Fibroblast of lung (primary cell): ENCODE measurements around the gene CCHCR1. TPM values are rescaled to one million over a fixed set of nuclear protein-coding genes. Genes with fewer than 3 reads are reported as not detected.

Source experiments
- DNase-seq, 2 donors: peaks; one replicate each; pipeline versions ENCODE4 v3.0.0 to v3.0.0-alpha.2; 2010; ENCODE audit warnings: low read depth in 2 of 2
- H2AFZ ChIP-seq: 2 replicates; pipeline ENCODE4 v1.5.1; 2012; ENCODE audit warnings: low read length, control low read depth, inconsistent platforms
- H3K27ac ChIP-seq: 2 replicates; pipeline ENCODE4 v1.5.1; 2011; ENCODE audit warnings: low read length, control low read depth; ENCODE audit not compliant: insufficient read depth
- H3K27me3 ChIP-seq: 2 replicates; pipeline ENCODE4 v1.5.1; 2011; ENCODE audit warnings: mild to moderate bottlenecking, low read length; ENCODE audit not compliant: control insufficient read depth, insufficient read depth
- H3K36me3 ChIP-seq: 2 replicates; pipeline ENCODE4 v1.5.1; 2011; ENCODE audit warnings: low read length; ENCODE audit not compliant: control insufficient read depth, insufficient read depth
- H3K4me1 ChIP-seq: 2 replicates; pipeline ENCODE4 v1.5.1; 2011; ENCODE audit warnings: low read length; ENCODE audit not compliant: control insufficient read depth, insufficient read depth; ENCODE audit errors: extremely low read depth
- H3K4me2 ChIP-seq: 2 replicates; pipeline ENCODE4 v1.5.1; 2011; ENCODE audit warnings: low read length, control low read depth; ENCODE audit not compliant: insufficient read depth; ENCODE audit errors: extremely low read depth
- H3K4me3 ChIP-seq, 4 experiments: fragments of 200-600 bp in 1 of 4; sonication (generic) in 1 of 4; replicated peaks in 1 of 4; 2 replicates each; pipeline ENCODE4 v1.5.1; 2011 to 2016; ENCODE audit warnings: low read length in 4 of 4, low read depth in 3 of 4, mild to moderate bottlenecking in 3 of 4, control low read depth in 2 of 4, inconsistent platforms in 1 of 4, mixed read lengths in 1 of 4; ENCODE audit not compliant: insufficient read depth in 1 of 4; ENCODE audit errors: control extremely low read depth in 1 of 4
- H3K79me2 ChIP-seq: 2 replicates; pipeline ENCODE4 v1.5.1; 2012; ENCODE audit warnings: mild to moderate bottlenecking, low read length, inconsistent platforms; ENCODE audit not compliant: control insufficient read depth, insufficient read depth
- H3K9ac ChIP-seq: 2 replicates; pipeline ENCODE4 v1.5.1; 2011; ENCODE audit warnings: mild to moderate bottlenecking, low read length, control low read depth; ENCODE audit not compliant: insufficient read depth
- H3K9me3 ChIP-seq: 2 replicates; pipeline ENCODE4 v1.5.1; 2012; ENCODE audit warnings: low read depth, low read length; ENCODE audit not compliant: control insufficient read depth, insufficient read depth
- H4K20me1 ChIP-seq: 2 replicates; pipeline ENCODE4 v1.5.1; 2011; ENCODE audit warnings: low read length; ENCODE audit not compliant: control insufficient read depth, insufficient read depth; ENCODE audit errors: extremely low read depth
- EZH2 ChIP-seq: IDR thresholded peaks from 2 replicates; pipeline ENCODE4 v1.5.1; 2012; ENCODE audit warnings: low read length, control low read depth, mild to moderate bottlenecking; ENCODE audit errors: missing control alignments
- polyA plus RNA-seq, 2 donors: library from polyadenylated mRNA; depleted of rRNA in 1 of 2; stranded (reverse) in 1 of 2; unstranded in 1 of 2; fragments of >200 nt; gene quantifications; 2 replicates each; pipeline ENCODE4 v1.2.1, GENCODE V29; 2011 to 2012; ENCODE audit warnings: missing spikeins in 1 of 2
- total RNA-seq: library from RNA; depleted of rRNA; stranded (reverse); fragments of >200 nt; gene quantifications from 2 replicates; pipeline ENCODE4 v1.2.1, GENCODE V29; 2014
- TF ChIP-seq, protein P1 (sequence below), 2 donors: IDR thresholded peaks in 1 of 2; conservative IDR thresholded peaks in 1 of 2; 1 replicate in 1 of 2; 2 replicates in 1 of 2; pipeline ENCODE4 v1.5.1; 2011 to 2012; ENCODE audit warnings: low read length in 2 of 2, control low read depth in 1 of 2, inconsistent platforms in 1 of 2, low read depth in 1 of 2, mild to moderate bottlenecking in 1 of 2

The CCHCR1 gene
- total and polyA plus RNA-seq, 2 donors (not counting 1 experiment from before 2014, with no cell fraction given), result 7.4 to 19.3 TPM

DNA sequence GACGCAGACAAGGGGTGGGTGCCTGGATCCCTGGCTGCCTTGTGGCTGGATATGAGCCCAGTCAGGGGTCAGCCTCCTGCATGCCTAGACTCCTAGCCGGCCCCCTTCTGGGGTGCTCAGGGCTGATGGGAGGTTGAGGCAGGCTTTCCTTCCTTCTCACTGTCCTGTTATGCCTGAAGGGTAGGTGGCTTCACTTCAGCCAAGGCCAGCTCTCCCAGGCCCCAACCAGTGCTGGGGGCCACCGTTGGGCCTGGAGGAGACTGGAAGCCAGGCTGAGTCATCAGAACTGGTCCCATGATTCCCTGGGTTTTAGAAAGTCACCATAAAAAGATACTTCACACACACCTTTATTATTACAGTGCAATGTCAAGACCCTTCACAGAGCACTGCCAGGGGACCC lies 15.8 kb upstream of the CCHCR1 start:
- Histone ChIP-seq H3K27ac (no peak overlapping the region), H3K79me2 (no peaks in the 10 kb centered on the region), H2AFZ (no peak overlapping the region), H3K4me1 (peaks cover 11% of the 10 kb centered on the region), H3K27me3 (no peaks in the 10 kb centered on the region), H3K36me3 (no peaks in the 10 kb centered on the region), H3K9ac (no peak overlapping the region), H3K4me3 (no peak overlapping the region), H3K4me2 (no peak overlapping the region), H3K9me3 (no peaks in the 10 kb centered on the region), H4K20me1 (no peaks in the 10 kb centered on the region)
- DNase-seq, result no peak
- no peak for TF ChIP-seq EZH2
- TF ChIP-seq, protein P1, sequence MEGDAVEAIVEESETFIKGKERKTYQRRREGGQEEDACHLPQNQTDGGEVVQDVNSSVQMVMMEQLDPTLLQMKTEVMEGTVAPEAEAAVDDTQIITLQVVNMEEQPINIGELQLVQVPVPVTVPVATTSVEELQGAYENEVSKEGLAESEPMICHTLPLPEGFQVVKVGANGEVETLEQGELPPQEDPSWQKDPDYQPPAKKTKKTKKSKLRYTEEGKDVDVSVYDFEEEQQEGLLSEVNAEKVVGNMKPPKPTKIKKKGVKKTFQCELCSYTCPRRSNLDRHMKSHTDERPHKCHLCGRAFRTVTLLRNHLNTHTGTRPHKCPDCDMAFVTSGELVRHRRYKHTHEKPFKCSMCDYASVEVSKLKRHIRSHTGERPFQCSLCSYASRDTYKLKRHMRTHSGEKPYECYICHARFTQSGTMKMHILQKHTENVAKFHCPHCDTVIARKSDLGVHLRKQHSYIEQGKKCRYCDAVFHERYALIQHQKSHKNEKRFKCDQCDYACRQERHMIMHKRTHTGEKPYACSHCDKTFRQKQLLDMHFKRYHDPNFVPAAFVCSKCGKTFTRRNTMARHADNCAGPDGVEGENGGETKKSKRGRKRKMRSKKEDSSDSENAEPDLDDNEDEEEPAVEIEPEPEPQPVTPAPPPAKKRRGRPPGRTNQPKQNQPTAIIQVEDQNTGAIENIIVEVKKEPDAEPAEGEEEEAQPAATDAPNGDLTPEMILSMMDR (conservative IDR thresholded peaks at IDR 0.05 in 1 of 2, IDR thresholded peaks at IDR 0.05 in 1 of 2; ENCODE audit: low read depth in 1 of 2, low read length in 2 of 2), result no peak

DNA sequence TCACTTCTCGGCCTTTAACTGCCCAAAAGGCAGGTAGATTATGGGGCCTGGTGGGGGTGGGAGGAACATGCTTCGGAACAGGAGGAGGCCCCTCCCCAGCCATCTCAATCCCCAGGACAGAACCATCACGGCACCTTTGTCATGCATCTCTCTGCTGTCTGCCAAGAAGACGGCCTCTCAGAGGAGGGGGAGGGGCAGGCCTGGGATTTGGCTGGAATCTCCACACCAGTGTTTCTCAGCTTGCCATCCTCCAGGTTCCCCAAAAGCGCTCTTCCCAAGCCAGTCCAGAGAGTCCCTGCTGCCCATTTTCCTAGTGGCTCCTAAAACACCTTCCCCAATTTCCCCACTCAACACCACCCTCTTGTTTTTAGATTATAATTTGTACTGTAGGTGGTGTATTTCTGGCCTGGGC lies 15.4 kb upstream of the CCHCR1 start:
- Histone ChIP-seq H3K36me3 (no peaks in the 10 kb centered on the region), H3K9ac (no peak overlapping the region), H3K79me2 (no peaks in the 10 kb centered on the region), H3K4me2 (no peak overlapping the region), H2AFZ (no peak overlapping the region), H3K27ac (no peak overlapping the region), H3K27me3 (no peaks in the 10 kb centered on the region), H3K9me3 (no peaks in the 10 kb centered on the region), H3K4me1 (peaks cover 11% of the 10 kb centered on the region), H3K4me3 (no peak overlapping the region), H4K20me1 (no peaks in the 10 kb centered on the region)
- TF ChIP-seq EZH2, result no peak
- TF ChIP-seq, protein P1 (conservative IDR thresholded peaks at IDR 0.05 in 1 of 2, IDR thresholded peaks at IDR 0.05 in 1 of 2; ENCODE audit: low read depth in 1 of 2, low read length in 2 of 2), result no peak
- DNase-seq, result no peak

DNA sequence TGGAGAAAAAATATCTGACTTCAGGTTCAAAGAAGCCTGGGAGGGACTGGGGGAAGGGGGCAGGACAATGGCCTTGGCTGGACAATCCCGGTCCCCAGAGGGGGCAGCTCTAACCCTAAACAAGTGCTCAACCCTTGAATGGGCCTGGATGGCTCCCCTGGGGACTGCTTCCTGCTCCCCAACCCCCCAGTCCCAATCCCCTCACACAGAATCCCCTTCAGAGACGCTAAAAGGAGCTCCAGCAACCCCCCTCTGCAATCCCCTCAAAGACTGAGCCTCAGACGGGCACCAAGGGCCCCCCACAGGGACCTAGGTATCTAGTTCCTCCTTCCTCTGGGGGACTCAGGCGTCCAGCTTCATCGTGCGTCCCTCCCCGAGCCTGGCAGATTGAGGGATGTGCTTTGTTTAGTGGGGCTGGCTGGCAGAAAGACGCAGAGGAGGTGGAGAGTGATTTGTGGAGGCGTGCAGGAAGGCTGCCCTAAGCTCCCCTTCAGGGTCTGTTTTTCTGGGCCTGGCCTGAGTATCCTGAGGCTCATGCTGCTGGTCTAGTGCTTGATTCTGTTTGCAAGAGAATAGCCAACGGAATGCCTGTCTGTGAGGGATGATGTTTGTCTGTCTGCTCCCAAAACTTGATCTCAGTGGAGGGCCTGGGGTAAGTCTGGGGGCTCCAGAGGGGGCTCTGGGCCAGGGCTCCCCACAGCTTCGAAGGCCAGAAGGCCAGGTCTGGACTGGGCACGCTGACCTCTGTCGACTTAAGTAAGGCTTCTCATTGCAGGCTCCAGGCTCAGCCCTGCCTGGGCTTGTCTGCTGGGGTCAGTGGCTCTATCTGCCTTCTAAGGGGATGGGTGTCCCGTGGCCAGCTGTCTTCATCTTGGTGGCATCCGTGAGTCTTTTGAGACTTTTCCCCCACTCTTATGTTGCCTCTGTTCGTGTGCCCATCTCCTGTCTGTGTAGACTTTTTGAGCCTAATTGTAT lies 14.6 kb upstream of the CCHCR1 start:
- Histone ChIP-seq H3K4me1 (peaks cover 11% of the 10 kb centered on the region), H3K4me3 (no peak overlapping the region), H3K9me3 (no peaks in the 10 kb centered on the region), H3K79me2 (no peaks in the 10 kb centered on the region), H4K20me1 (no peaks in the 10 kb centered on the region), H3K9ac (no peak overlapping the region), H3K4me2 (no peak overlapping the region), H3K36me3 (no peaks in the 10 kb centered on the region), H3K27me3 (no peaks in the 10 kb centered on the region), H2AFZ (no peak overlapping the region), H3K27ac (no peak overlapping the region)
- TF ChIP-seq EZH2, result no peak
- TF ChIP-seq, protein P1 (conservative IDR thresholded peaks at IDR 0.05 in 1 of 2, IDR thresholded peaks at IDR 0.05 in 1 of 2; ENCODE audit: low read depth in 1 of 2, low read length in 2 of 2), result no peak
- no peak for DNase-seq
